ENCODE results near the gene GRAP2. TPM values are rescaled to one million over a fixed set of nuclear protein-coding genes. Genes with fewer than 3 reads are reported as not detected.
A peak's percentile ranks its signal among the peaks of the same experiment; 100 is the strongest.

The GRAP2 gene
- total and polyA plus RNA-seq, 10 of the 15 experiments (the other 5 are each of a cell fraction or from before 2014, with no cell fraction given): 3.3 to 79.1 (median 59.6) TPM

DNA sequence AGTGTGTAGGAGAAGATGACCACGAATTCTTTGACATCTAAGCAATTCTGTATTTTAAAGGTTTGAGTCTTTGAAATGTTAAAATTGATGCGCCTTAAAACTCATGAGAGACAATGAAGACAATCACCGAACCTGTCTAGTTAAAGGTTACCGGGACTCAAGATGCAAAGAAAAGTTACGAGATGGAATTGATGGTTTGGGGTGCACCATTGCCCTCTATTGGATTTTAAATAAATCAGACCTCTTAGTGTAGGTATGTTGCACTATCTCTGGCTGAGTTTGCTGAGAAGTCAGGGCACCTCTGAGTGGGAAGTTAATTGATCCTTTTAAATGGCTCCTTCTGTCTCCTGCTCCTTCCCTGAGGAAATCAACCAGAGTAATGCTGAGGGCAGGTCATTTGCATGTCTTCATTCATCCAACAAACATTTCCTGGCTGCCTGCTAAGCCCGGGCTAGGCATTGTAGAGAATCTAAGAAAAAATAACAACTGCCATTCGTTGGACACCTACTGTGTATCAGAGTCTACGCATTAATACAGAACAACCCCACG lies 39.9 kb downstream of the GRAP2 start (continued):
- TF ChIP-seq, protein P1, sequence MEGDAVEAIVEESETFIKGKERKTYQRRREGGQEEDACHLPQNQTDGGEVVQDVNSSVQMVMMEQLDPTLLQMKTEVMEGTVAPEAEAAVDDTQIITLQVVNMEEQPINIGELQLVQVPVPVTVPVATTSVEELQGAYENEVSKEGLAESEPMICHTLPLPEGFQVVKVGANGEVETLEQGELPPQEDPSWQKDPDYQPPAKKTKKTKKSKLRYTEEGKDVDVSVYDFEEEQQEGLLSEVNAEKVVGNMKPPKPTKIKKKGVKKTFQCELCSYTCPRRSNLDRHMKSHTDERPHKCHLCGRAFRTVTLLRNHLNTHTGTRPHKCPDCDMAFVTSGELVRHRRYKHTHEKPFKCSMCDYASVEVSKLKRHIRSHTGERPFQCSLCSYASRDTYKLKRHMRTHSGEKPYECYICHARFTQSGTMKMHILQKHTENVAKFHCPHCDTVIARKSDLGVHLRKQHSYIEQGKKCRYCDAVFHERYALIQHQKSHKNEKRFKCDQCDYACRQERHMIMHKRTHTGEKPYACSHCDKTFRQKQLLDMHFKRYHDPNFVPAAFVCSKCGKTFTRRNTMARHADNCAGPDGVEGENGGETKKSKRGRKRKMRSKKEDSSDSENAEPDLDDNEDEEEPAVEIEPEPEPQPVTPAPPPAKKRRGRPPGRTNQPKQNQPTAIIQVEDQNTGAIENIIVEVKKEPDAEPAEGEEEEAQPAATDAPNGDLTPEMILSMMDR (IDR thresholded peaks at IDR 0.05 in 2 of 3, conservative IDR thresholded peaks at IDR 0.05 in 1 of 3; ENCODE audit: control insufficient read depth in 2 of 3, extremely low read depth in 1 of 3, insufficient read depth in 1 of 3, low read depth in 3 of 3, low read length in 3 of 3): peak; percentile 1 to 45 (median 27); a peak in 3 of 6 replicates
- TF ChIP-seq POLR2A (IDR thresholded peaks at IDR 0.05; ENCODE audit: low read depth, low read length): no peak
- TF ChIP-seq, protein P2, sequence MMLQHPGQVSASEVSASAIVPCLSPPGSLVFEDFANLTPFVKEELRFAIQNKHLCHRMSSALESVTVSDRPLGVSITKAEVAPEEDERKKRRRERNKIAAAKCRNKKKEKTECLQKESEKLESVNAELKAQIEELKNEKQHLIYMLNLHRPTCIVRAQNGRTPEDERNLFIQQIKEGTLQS (IDR thresholded peaks at IDR 0.05; ENCODE audit: borderline replicate concordance, extremely low read depth, low read depth, low read length): no peak
- TF ChIP-seq, protein P3, sequence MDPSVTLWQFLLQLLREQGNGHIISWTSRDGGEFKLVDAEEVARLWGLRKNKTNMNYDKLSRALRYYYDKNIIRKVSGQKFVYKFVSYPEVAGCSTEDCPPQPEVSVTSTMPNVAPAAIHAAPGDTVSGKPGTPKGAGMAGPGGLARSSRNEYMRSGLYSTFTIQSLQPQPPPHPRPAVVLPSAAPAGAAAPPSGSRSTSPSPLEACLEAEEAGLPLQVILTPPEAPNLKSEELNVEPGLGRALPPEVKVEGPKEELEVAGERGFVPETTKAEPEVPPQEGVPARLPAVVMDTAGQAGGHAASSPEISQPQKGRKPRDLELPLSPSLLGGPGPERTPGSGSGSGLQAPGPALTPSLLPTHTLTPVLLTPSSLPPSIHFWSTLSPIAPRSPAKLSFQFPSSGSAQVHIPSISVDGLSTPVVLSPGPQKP (IDR thresholded peaks at IDR 0.05; ENCODE audit: low read depth, low read length): no peak
- TF ChIP-seq RAD21 (IDR thresholded peaks at IDR 0.05; ENCODE audit: insufficient read depth, low read depth, low read length): peak; percentile 64
- peak; percentile 14; the same call in 1 of the 2 replicates for TF ChIP-seq SMC3 (IDR thresholded peaks at IDR 0.05; ENCODE audit: borderline replicate concordance, low read length)
- no peak for TF ChIP-seq CREM (IDR thresholded peaks at IDR 0.05; ENCODE audit: low read depth)

DNA sequence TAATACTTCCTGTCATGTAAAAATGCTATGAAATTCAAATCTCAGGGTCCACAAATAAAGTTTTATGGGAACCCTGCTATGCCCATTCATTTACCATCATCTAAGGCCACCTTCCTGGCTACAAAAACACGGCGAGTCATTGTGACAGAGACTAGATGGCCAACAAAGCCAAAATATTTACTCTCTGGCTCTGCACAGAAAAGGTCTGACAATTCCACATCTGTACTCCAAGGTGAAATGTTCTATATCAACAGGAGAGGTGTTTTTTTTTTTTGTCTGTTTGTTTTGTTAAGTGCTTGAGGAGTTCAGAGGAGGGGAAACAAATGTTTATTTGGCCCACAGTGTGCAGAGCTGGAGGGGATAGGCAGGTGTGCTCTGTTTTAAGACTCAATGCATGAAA lies 40.7 kb downstream of the GRAP2 start:
- H3K4me1 ChIP-seq (ENCODE audit: control insufficient read depth, insufficient read depth, low read length): peaks cover 9% of the 10 kb centered on the region
- WGBS (ENCODE audit: insufficient coverage, insufficient replicate concordance, low lambda C conversion rate, missing lambda C conversion rate): 100% methylated on average over 2 of the region's 2 CpGs

More for the DNA sequence above, 40.7 kb downstream of the GRAP2 start:
- H2AFZ ChIP-seq (ENCODE audit: control insufficient read depth, low read depth, low read length): no peak overlapping the region
- TF ChIP-seq, protein P4, sequence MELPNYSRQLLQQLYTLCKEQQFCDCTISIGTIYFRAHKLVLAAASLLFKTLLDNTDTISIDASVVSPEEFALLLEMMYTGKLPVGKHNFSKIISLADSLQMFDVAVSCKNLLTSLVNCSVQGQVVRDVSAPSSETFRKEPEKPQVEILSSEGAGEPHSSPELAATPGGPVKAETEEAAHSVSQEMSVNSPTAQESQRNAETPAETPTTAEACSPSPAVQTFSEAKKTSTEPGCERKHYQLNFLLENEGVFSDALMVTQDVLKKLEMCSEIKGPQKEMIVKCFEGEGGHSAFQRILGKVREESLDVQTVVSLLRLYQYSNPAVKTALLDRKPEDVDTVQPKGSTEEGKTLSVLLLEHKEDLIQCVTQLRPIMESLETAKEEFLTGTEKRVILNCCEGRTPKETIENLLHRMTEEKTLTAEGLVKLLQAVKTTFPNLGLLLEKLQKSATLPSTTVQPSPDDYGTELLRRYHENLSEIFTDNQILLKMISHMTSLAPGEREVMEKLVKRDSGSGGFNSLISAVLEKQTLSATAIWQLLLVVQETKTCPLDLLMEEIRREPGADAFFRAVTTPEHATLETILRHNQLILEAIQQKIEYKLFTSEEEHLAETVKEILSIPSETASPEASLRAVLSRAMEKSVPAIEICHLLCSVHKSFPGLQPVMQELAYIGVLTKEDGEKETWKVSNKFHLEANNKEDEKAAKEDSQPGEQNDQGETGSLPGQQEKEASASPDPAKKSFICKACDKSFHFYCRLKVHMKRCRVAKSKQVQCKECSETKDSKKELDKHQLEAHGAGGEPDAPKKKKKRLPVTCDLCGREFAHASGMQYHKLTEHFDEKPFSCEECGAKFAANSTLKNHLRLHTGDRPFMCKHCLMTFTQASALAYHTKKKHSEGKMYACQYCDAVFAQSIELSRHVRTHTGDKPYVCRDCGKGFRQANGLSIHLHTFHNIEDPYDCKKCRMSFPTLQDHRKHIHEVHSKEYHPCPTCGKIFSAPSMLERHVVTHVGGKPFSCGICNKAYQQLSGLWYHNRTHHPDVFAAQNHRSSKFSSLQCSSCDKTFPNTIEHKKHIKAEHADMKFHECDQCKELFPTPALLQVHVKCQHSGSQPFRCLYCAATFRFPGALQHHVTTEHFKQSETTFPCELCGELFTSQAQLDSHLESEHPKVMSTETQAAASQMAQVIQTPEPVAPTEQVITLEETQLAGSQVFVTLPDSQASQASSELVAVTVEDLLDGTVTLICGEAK (IDR thresholded peaks at IDR 0.05; ENCODE audit: borderline replicate concordance): 0 out of 2 replicates have a peak, but pooled peaks have one; percentile 16
- TF ChIP-seq, protein P2 (IDR thresholded peaks at IDR 0.05; ENCODE audit: borderline replicate concordance, extremely low read depth, low read depth, low read length): no peak
- H3K9ac ChIP-seq (ENCODE audit: control insufficient read depth, insufficient read depth, low read length): no peak overlapping the region
- intact Hi-C loops (cut with micrococcal nuclease; ENCODE audit: unreplicated experiment): no loop called here
- ATAC-seq: no peak
- no peak for DNase-seq (ENCODE audit: low read depth, low spot score)
- H3K4me2 ChIP-seq (ENCODE audit: control insufficient read depth, insufficient read depth): no peak overlapping the region
- ChIA-PET CTCF (interaction anchor here (0.6 to 2.9 kb wide), 3 partner anchors 9 to 83 kb away, joined by 4 to 37 read pairs (median 4); no protein-coding TSS in a partner anchor), POLR2A (interaction anchor here (1.0 kb wide), 1 partner anchor 9 kb away, joined by 5 read pairs; no protein-coding TSS in a partner anchor), SMC1A (ENCODE audit: uncharacterized antibody, unreplicated experiment) (interaction anchor here (1.0 to 3.0 kb wide), 7 partner anchors 8 to 406 kb away, joined by 3 to 13 read pairs (median 7); no protein-coding TSS in a partner anchor), RAD21 (ENCODE audit: unreplicated experiment) (interaction anchor here (1.3 to 1.8 kb wide), 2 partner anchors 15 to 42 kb away, joined by 4 to 5 read pairs; no protein-coding TSS in a partner anchor)
- H3K27ac ChIP-seq (ENCODE audit: control insufficient read depth, insufficient read depth): no peak overlapping the region
- no peaks in the 10 kb centered on the region for H3K9me3 ChIP-seq (replicated peaks; ENCODE audit: control insufficient read depth, insufficient read depth, low read length)
- BruUV-seq (replicated peaks): no TSS peak
- no peak for FAIRE-seq
- peaks cover 10 to 11% of the 10 kb centered on the region in 2 experiments; a peak in 3 of 4 replicates for H3K36me3 ChIP-seq (ENCODE audit: control insufficient read depth in 2 of 2, insufficient read depth in 2 of 2, low read length in 1 of 2)
- in situ Hi-C loops (cut with MboI): loop anchor here (5.0 kb wide), 1 partner anchor 399 kb away; no protein-coding TSS in a partner anchor
- H3K4me3 ChIP-seq: no peak overlapping the region
- H4K20me1 ChIP-seq (ENCODE audit: control insufficient read depth, insufficient read depth): peaks cover 5% of the 10 kb centered on the region; the same call in 1 of the 2 replicates
- peaks cover 57% of the 10 kb centered on the region for H3K79me2 ChIP-seq (ENCODE audit: control insufficient read depth, insufficient read depth, low read length)
- no peaks in the 10 kb centered on the region for H3K27me3 ChIP-seq (replicated peaks in 1 of 2; ENCODE audit: control insufficient read depth in 2 of 2, insufficient read depth in 2 of 2, low read length in 1 of 2)
